ENCODE measurements around the gene PJA1. TPM values are rescaled to one million over a fixed set of nuclear protein-coding genes. Genes with fewer than 3 reads are reported as not detected.

Gene PJA1
- polyA plus RNA-seq, 1 donor: 94.4 TPM

DNA sequence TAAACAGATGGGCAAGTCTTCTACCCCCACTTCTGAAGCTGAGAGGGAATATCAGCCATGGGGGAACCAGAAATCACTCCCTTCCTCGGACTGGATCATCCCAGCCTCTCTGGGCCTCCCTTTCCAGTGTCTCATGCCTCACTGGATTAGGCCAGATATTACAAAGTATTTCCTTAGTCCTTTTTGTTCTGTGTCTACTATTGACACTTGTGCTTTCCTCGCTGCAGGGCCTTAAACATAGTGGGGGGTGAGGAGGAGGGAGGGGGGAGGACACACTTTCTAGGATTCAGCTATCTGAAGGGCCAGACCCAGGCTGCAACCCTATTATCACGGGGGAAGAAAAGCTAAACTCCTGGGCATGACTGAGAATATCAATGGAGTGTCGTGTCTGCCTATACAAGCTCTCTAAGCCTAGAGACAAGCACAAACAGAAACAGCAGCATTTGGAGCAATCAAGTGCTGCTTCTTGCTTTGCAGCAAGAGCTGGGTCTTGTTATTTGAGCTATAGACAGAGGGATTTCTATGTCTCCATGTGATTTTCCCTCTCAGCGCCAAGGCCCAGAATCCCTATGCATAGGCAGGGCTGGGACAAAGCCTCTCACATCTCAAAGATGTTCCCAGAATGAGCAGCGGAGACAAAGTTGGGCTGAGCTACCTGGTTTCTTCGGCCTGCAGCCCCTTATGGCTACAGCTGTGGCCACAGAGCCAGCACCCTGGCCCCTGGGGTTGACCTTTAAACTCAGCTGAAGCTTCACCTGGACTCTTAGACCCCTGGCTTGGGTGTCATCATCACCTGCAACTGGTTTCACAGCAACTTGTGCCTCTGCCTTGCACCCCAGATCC lies 20.2 kb downstream of the PJA1 start:
- DNase-seq: no peak

DNA sequence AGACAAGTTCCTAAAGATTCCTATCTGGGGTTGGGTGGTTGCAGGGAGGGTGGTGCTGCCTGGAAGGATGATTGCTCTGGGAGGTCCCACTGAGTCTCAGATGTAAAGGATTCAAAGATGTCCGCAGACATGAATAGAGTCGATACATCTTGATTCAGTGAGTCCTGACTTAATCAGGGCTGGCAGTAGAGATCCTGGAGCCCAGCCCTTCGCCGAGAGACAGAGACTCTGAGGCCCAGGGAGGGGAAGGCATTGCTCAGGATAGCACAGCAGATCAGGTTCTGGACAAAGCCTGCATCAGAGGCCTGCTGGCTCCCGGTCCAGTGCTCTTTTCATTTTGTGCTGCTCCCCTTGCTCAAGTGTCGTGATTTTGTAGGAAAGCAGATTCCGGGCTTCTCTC lies 21.7 kb downstream of the PJA1 start:
- no peak for DNase-seq

DNA sequence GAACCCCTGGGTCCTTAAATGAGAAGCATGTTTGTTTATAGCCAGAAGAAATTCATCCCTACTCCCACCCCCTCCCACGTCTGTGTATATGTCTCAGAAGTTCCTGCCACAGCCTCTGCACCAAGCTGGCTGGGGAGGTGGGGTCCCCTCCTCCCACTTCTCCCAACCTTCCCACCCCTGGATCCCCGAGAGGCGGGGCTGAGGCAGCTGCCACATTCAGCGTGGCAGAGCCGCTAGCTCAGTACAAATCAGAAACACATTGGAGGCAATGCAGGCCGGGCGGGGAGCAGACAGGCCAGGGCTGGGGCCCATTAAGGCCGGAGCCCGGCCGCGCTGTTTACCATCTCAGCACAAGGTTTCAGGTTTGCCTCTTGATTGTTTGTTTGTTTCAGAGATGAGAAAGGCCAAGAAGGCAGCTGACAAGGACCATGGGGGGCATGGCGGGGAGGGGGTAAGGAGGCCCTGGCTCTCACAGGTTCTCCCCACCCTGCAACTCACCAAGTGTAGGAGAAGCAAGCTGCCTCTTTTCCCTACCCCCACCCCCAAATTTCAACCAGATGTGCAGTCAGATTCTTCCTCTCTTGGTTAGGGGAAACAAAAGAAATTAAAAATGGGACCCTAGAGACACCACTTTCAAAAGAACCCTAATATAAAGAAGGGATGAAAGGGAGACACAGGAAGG lies 22.3 kb downstream of the PJA1 start:
- no peak for DNase-seq

DNA sequence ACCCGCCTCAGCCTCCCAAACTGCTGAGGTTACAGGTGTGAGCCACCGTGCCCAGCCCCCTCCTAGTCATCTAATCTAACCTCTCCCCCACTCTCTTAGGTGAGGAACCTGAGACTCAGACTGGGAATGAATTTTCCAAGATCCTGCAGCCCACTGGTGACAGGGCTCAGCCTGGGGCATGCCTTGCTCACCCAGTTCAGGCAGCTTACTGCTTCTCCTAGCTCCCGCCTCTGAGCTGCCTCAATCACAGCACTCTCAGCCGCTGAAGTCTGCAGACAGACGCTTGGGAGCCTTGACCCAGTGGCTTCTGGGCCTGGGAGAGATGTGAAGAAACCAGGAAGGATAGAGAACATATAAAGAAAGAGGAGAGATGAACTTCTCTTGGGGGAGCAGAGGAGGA lies 24.4 kb downstream of the PJA1 start:
- no peak for DNase-seq

DNA sequence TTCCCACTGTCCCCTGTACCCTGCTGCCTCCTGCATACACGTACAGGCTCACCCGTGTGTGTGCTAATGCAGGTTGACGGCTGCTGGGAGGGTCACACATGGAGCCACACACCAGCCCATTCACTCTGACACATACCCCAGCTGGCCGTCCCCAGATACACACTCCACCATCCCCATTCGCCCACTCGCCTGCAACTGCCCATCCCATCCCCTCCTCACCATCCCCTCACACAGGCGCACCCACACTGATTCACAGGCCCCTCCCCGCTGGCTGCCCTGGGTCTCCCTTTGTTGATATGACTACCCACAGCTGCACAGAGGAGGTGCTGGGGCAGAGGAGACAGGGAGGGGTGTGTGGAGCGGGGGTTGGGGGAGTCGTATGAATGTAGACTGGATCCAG lies 25.7 kb downstream of the PJA1 start:
- DNase-seq: no peak

DNA sequence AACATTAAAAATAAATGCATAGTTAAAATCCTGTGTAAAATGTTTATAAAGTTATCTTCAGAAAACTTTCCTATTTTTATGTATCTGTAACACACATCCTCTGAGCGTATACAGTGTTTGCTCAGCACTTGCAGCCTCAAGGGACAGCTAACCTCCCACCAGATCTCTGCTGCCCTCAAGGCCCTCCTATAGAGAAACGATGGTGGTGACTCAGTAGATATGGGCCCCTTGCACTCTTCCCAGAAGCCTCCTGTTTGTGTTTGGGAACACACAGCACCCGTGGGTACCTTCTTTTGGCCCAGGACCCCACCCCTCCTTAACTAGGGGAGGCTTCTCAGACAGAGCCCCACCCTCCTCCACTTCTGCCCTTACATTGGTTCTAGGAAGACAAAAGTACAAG lies 26.7 kb downstream of the PJA1 start:
- DNase-seq: no peak

DNA sequence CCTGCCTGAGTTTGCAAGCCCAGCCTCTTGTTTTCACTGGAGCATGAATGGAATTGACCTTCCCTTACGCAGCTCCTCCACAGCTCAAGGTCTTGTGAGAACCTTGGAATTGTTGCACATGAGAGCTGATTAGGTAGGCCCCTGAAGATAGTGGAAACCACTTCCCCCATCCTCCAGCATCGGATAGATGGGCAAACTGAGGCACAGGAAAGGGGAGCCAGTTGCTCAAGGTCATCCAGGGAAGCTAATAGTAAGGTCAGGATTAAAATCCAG lies 27.2 kb downstream of the PJA1 start:
- DNase-seq: peak; percentile 30

DNA sequence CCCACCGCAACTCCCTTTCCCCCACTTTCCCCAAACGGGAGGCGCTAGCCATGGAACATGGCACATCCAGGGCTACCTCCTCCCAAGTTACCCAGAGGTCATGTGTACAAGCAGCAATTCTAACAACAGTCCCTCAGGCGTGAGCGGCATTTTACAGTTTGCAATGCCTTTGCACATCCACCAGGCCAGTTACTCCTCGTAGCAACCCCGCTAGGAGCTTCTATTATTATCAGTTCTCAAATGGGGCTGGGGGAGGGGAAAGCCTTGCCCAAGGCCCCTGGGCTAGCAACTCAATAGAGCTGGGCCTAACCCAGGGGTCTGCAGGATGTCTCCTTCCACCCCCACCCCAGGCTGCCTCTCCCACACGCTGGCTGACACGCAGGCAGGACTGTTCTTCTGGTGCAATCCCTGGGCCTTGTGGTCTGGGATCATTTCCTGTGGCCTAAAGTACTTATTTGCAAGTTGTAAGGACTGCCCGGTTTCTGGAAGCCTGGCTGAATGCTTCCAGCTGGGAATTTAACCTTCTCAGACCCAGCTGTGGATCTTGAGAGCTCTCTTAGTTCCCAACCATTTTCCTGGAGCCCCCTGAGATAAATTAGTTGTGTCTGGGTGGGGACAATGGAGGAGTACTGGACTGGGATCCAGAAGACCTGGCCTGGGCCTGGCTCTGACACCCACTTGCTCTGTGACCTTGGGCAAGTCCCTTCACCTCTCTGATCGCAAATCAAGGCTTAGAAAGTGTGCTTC lies 27.7 kb downstream of the PJA1 start:
- peak; percentile 55 for DNase-seq

DNA sequence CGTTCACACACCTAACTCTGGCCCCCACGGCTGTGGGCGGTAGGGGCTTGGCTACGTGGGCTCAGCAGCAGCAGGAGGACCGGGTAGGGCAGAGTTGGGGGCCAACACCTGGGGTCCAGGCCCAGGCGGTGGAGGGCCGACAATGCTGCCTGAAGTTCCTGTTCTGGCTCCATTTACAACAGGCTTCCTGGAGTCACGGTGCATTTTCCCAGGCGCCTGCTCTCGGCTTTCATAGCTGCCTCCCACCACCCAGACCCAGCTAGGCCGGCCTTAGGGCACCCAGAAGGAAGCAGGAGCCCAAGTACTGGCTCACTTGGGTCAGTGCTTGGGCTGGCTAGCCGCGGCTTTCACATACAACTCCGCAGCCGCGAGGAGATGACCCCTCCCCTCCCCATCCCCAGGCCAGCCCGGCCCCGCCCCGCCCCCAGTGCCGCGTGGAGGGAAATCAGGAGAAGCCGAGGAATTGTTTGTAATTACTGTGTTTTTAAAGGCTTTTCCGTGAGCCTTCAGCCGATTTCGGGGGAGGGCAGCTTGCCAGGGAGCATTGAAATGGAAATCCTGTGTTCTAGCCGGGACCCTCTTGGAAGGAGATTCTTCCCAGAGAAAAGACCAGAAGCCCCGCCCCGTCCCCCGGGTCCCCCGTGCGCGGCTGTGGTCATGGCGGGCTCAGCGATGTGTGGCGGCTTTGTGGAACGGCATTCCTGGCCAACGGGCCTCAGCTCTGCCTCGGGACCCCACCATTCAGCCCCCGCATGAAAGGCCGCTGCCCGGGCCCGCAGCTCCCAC lies 28.5 kb downstream of the PJA1 start:
- peak; percentile 40 for DNase-seq

DNA sequence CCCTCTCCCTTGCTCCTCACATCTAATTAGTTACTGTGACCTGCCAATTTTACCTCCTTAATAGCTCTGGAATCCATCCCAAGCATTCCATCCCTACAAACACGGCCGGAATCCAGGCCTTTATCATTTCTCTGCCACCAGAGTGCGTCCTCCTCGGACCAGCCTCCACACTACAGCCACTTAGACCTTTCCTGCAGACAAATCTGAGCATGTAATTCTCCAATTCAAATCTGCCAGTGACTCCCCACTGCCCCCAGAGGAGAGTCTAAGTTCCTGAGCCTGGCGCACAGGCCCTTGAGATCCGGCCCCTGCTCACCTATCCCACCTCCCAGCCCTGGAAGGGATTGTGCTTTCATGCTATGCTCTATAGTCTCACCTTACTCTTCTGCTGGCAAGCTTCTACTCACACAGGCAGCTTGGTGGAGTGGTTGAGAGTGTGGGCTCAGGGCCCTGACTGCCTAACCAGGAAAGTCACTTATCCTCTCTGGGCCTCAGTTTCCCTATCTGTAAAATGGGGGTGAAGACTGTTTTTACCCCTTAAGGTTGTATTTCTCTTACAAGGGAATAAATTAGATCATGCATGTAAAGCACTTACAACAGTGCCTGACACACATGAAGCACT lies 31.2 kb downstream of the PJA1 start:
- peak; percentile 56 for DNase-seq

DNA sequence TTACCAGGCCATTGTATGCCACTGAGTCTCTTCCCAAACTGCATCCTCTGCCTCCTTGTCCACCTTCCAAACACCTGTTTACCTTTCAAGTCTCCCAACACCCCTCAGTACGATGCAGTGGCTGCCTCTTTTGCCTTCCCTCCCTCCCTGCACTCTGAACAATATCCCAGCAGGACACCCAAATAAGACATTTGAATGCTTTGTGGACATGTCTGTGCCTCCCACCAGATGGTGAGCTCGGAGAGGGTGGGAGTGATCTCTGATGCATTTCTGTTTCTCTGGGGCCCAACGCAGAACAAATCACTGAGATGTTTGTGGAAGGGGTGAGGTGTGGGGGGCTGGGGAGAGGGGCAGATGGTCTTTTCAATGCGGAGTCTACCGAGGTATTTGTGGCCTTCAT lies 33.4 kb downstream of the PJA1 start:
- DNase-seq: no peak

DNA sequence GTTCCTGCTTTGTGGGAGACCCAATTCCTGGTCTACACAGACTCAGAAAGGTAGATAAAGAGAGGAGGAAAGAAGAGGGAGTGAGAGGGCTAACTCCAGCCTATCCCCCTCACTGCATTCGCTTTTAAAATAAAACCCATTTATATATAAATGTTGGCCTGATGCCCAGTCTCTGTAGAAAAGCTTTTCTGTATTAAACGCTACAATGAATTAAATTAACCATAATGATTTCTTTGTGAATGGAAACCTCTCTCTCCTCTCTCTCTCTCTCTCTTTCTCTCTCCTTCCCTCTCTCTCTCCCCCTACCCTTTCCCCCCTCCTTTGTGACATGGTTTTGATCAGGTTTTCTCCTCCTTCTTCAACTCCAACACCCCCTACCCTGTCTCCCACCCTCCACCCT lies 34.8 kb downstream of the PJA1 start:
- DNase-seq: no peak

DNA sequence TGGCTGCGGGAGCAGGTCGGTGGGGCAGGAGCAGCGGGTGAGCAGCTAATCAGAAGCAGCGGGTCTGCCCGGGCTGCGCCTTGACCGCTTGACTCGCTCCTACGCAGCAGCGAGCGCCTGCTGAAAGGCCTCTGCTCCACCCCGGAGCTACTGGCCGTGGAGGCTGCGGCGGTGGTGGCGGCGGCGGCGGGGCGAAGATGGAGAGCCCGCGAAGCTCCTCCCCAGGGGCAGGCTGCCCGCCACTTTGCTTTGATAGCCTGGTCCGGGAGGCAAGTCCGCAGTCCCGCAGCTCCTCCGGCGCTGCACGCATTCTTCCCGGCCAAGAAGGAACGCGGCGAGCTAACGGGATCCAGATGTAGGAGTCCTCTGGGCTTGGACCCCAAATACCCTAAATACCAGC lies 36.7 kb downstream of the PJA1 start:
- no peak for DNase-seq

DNA sequence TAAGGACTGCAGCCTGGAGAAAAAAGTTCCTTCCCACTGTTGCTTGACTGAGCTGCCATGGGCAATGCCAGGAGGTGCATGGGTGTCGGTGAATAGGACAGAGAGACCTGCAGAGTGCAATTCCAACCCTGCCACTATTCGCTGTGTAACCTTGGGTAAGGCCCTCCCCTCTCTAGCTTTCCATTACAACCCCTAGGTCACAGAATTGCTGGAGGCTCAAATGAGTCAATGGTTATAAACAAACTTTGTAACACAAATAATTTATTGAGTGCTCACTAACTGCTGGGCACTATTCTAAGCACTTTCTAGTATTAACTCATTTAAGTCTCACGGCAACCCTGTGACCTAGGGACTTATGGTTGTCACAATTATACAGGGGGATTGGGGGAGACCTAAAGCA lies 37.8 kb downstream of the PJA1 start:
- DNase-seq: no peak

DNA sequence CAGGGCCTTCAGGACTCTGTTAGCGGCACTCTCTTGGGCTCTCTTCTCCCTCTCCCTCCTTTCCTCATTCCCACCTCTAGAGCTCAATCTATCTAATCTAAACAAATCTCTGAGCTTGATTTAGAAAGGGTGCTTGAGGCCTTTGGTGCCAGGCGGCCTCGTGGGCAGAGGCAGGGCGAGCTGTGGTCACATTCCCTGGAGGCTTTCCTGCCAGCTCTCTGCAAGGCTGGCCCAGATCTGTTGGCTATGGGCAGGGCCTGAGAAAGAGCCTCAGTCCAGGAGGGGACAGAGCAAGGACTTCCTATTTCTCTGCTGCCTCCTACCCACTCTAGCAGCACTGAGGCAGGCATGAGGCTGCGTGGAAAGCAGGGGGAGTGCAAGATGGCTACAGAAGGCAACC lies 38.6 kb downstream of the PJA1 start:
- no peak for DNase-seq

DNA sequence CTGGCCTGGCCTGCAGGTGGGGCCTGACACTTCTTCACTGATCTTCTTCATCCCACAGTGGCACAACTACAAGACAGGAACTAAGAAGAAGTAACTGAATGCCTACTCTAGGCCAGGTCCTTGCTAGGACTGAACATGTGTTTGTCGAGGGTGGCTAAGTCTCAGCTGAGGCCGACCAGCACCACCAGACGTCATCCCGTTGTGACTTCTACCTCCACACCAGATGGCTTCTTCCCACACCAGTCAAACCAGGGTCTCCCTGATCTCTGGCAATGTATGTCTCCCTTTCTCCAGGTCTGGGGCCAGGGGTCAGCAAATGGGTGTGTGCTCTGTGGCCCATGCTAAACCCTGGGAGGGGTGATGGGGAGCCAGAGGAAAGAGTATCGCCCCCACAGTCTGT lies 40.2 kb downstream of the PJA1 start:
- no peak for DNase-seq

DNA sequence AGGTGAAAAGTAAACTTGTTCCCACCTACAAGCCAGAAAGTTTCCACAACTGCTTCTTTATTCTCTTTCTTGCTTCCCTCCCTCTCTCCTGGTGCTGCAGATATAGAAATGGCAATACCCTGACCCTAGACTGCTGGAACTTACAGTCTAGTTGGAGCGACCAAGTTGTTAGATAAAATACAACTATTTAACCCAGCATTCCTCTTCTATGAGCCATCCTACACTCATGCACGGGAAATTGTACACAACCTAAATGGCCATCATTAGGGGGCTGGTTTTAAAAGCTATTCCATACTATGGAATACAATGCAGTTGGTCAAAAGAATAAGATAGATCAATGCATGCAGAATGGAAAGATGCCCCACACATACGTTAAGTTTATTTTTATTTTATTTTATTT lies 41.1 kb downstream of the PJA1 start:
- no peak for DNase-seq

DNA sequence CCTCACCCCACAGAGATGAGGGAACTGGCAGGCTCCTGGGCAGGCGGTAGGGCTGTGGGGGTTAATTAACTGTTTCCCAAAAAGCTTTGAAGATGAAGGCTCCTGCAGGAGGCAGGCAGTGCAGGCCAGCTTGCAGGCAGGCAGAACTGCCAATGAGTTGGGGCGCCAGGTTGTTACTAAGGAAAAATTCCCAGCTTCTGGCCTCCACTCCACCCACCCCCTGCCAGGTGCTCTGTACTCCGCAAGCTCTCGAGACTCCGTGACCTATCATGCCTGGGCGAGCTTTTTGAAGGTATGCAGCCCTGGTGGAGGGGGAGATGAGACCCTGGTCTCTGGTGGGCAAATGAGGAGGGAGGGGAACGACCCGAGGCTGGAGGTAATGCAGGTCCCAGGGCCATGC lies 41.8 kb downstream of the PJA1 start:
- DNase-seq: no peak

DNA sequence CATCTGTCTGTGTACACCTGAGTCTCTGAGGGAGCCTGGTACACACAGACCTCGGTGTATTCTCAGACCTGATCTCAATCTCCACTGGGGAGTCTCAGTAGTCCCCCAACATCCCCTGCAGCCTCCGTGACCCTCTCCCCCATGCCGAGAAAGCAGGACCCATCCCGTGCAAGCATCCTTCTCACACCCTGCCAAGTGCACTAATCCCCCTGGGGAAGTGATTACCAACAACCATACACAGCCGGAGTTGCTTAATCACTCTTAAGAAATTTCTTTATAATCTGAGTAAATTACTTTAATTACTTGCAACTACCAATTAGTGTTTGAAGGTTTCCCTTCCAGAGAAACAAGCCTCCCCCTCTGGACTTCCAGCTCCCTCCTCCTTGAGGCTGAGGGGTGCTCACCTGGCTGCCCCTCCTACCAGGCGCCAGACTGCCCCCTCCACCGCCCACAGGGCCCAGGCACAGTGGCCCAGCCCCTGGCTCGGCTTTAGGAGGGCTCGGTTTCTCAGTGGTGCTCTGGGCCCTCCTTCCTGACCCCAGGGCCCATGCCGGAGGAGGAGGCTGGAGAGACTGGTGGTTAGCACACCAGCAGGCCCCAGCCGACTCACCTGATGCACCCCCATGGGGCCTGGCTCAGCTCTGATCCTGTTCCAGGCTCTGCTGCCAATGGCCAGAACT lies 43.8 kb downstream of the PJA1 start:
- no peak for DNase-seq

DNA sequence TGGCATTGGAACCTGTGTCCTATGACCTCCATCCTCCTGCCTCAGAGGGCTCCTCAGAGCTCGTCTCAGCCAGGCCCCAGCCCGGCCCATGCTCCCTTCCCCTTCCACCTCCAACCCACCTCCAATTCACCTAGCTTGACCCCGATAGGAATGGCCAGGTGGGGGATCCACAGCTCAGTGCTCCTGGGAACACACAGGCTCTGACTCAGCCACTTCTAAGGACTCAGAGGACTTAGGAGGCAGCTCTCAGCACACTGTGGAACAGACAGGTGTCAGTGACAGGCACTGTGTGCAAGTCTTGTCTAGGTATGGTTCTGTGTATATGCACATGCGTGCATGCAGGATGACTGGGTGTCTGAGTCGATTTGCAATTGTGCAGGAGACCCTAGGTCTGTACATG lies 44.8 kb downstream of the PJA1 start:
- DNase-seq: no peak

DNA sequence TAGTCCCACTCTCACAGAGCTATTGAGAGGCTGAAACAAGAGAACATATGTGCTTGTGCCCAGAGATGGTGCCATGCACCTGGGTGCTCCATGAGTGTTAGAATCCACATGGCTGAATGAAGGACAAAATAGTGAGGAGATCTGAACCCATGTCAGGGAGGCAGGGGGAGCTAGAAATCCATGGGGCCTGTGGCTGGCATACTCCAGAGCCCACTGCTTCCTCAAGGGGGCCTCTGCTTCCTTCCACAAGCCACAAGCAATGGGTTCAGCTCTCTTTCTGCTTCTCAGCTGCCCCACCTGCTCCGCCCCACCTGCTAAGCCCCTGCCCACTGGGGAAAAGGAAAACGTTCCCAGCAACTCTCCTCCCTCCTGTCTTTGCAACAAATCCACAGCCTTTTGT lies 46.1 kb downstream of the PJA1 start:
- DNase-seq: no peak
